Loucy (cell line): ENCODE data around the gene PCYT1A.
A peak's percentile ranks its signal among the peaks of the same experiment; 100 is the strongest.

ENCODE experiments used
- H2AFZ ChIP-seq: fragments of 200-600 bp; sonication (generic); 2 replicates; pipeline ENCODE4 v1.6.0; 2016; ENCODE audit warnings: antibody characterized with exemption, mild to moderate bottlenecking, low read length, moderate library complexity
- H3F3A ChIP-seq: fragments of 200-600 bp; 2 replicates; pipeline ENCODE4 v1.6.0; 2016; ENCODE audit warnings: antibody characterized with exemption, low read depth, mild to moderate bottlenecking
- H3K27me3 ChIP-seq: fragments of 200-600 bp; sonication (generic); 2 replicates; pipeline ENCODE4 v1.6.1; 2014; ENCODE audit warnings: low read length, mild to moderate bottlenecking; ENCODE audit not compliant: insufficient read depth, poor library complexity, severe bottlenecking
- H3K36me3 ChIP-seq: fragments of 200-600 bp; sonication (generic); 2 replicates; pipeline ENCODE4 v1.6.1; 2016; ENCODE audit warnings: low read length; ENCODE audit not compliant: insufficient read depth
- H3K4me1 ChIP-seq: fragments of 200-600 bp; sonication (generic); 2 replicates; pipeline ENCODE4 v1.5.1; 2014; ENCODE audit warnings: low read length, mild to moderate bottlenecking; ENCODE audit not compliant: insufficient read depth, poor library complexity, severe bottlenecking
- H3K4me2 ChIP-seq: fragments of 200-600 bp; sonication (generic); 2 replicates; pipeline ENCODE4 v1.6.0; 2014; ENCODE audit warnings: antibody characterized with exemption, low read length, low read depth, mild to moderate bottlenecking; ENCODE audit not compliant: poor library complexity, severe bottlenecking
- H3K4me3 ChIP-seq: fragments of 200-600 bp; sonication (generic); 2 replicates; pipeline ENCODE4 v1.5.1; 2014; ENCODE audit warnings: low read length, mild to moderate bottlenecking, mixed read lengths; ENCODE audit not compliant: poor library complexity, severe bottlenecking
- H3K79me2 ChIP-seq: fragments of 200-600 bp; sonication (generic); 2 replicates; pipeline ENCODE4 v1.6.1; 2014; ENCODE audit warnings: low read length; ENCODE audit not compliant: insufficient read depth
- H3K9ac ChIP-seq: fragments of 200-600 bp; sonication (generic); 2 replicates; pipeline ENCODE4 v1.6.0; 2014; ENCODE audit warnings: mild to moderate bottlenecking, low read depth, low read length, moderate library complexity; ENCODE audit not compliant: poor library complexity, severe bottlenecking
- H3K9me2 ChIP-seq: fragments of 200-600 bp; sonication (generic); replicated peaks from 2 replicates; pipeline ENCODE4 v1.6.1; 2016; ENCODE audit warnings: low read depth, low read length, mixed read lengths
- H3K9me3 ChIP-seq: fragments of 200-600 bp; sonication (generic); 2 replicates; pipeline ENCODE4 v1.6.1; 2014; ENCODE audit warnings: mild to moderate bottlenecking, antibody characterized with exemption, low read length, low read depth; ENCODE audit not compliant: insufficient read depth
- H4K20me1 ChIP-seq: fragments of 200-600 bp; sonication (generic); 2 replicates; pipeline ENCODE4 v1.6.0; 2014; ENCODE audit warnings: antibody characterized with exemption, low read length, mild to moderate bottlenecking; ENCODE audit not compliant: insufficient read depth, poor library complexity, severe bottlenecking
- CTCF ChIP-seq: fragments of 200-600 bp; sonication (generic); conservative IDR thresholded peaks from 2 replicates; pipeline ENCODE4 v1.5.1; 2014; ENCODE audit warnings: mild to moderate bottlenecking, antibody characterized with exemption, low read length
- EZH2phosphoT487 ChIP-seq: fragments of 200-600 bp; IDR thresholded peaks from 2 replicates; pipeline ENCODE4 v1.6.1; 2018; ENCODE audit warnings: antibody characterized with exemption, mild to moderate bottlenecking, moderate library complexity, borderline replicate concordance

The PCYT1A gene

GRCh38 chr3:196192524-196193051 lies 94.9 kb downstream of the PCYT1A start:
- Histone ChIP-seq H2AFZ (no peak overlapping the region), H3K4me1 (peaks cover 51% of the 10 kb centered on the region), H3K9ac (peak overlapping the region; percentile 60), H4K20me1 (no peaks in the 10 kb centered on the region), H3K79me2 (peaks cover 80% of the 10 kb centered on the region), H3K36me3 (no peaks in the 10 kb centered on the region), H3K9me3 (no peaks in the 10 kb centered on the region), H3K27me3 (no peaks in the 10 kb centered on the region), H3K4me2 (peak overlapping the region; percentile 49), H3F3A (no peaks in the 10 kb centered on the region), H3K4me3 (no peak overlapping the region), H3K9me2 (no peaks in the 10 kb centered on the region)
- TF ChIP-seq CTCF (no peak), EZH2phosphoT487 (no peak)

GRCh38 chr3:196192036-196192523 lies 95.4 kb downstream of the PCYT1A start:
- no peak for TF ChIP-seq EZH2phosphoT487
- peak; percentile 23 for TF ChIP-seq CTCF
- no peaks in the 10 kb centered on the region for H3K9me2 ChIP-seq
- no peak overlapping the region for H2AFZ ChIP-seq

GRCh38 chr3:196189566-196190347 lies 97.8 kb downstream of the PCYT1A start:
- Histone ChIP-seq H3K36me3 (no peaks in the 10 kb centered on the region), H3K4me2 (no peak overlapping the region), H3K9ac (no peak overlapping the region), H4K20me1 (no peaks in the 10 kb centered on the region), H3K27me3 (no peaks in the 10 kb centered on the region), H3K4me1 (peaks cover 63% of the 10 kb centered on the region), H3K79me2 (peaks cover 83% of the 10 kb centered on the region), H3K4me3 (no peak overlapping the region), H2AFZ (no peak overlapping the region), H3K9me2 (no peaks in the 10 kb centered on the region), H3K9me3 (no peaks in the 10 kb centered on the region), H3F3A (0 out of 2 replicates have a peak, but pooled peaks cover 9% of the 10 kb centered on the region)
- TF ChIP-seq CTCF (no peak), EZH2phosphoT487 (no peak)

More at GRCh38 chr3:196192036-196192523, 95.4 kb downstream of the PCYT1A start:
- Histone ChIP-seq H3K9me3 (no peaks in the 10 kb centered on the region), H3K4me3 (no peak overlapping the region), H3K27me3 (no peaks in the 10 kb centered on the region), H3K36me3 (no peaks in the 10 kb centered on the region), H3K4me1 (peaks cover 56% of the 10 kb centered on the region), H3K9ac (peak overlapping the region; percentile 60), H3K79me2 (peaks cover 82% of the 10 kb centered on the region), H3F3A (0 out of 2 replicates have a peak, but pooled peaks cover 1% of the 10 kb centered on the region), H3K4me2 (peak overlapping the region; percentile 49), H4K20me1 (no peaks in the 10 kb centered on the region)
